HG02840 (cell line): ENCODE measurements around the gene INSIG1.

Source experiments
- ATAC-seq: cut with Tn5 transposase; IDR thresholded peaks from one replicate; pipeline ENCODE4 v1.9.1; 2021; ENCODE audit warnings: mild to moderate bottlenecking, moderate library complexity, moderate number of reproducible peaks; ENCODE audit not compliant: unreplicated experiment, low FRiP score

INSIG1 gene

DNA sequence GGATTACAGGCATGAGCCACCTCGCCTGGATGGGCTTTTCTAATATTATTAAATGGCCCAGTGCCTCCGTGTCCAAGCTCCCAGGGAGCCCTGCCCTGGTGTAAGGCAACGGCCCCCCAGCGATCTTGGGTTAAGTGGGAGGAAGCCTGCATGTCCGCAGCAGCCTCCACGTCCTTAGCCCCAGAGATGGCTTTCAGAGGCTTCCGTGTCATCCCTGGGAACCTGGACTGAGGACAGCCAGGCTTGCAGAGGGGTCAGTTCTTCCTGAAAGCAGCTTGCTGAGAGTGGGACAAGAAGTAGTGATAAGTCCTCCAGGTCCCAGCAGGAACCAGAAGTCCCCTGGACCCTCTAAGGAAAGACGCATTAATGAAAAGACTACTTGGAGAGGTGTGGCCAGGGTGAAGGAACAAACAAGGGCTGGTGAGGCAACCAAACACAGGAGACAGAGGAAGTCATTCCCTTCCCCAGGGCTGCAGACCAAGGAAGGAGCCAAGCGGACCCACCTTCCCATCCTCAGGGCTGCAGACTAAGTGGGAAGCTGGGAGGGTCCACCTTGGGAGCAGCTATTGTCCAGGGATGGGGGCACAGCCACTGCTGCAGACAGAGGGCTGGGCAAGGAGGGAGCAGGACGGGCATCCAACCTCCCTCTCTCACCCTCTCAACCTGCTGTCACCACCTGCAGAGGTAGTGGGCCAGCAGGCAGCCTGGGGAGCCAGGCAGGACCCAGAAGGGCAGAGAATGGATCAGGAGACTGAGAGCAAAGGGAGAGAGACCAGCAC lies 13.0 kb upstream of the INSIG1 start:
- no peak for ATAC-seq

DNA sequence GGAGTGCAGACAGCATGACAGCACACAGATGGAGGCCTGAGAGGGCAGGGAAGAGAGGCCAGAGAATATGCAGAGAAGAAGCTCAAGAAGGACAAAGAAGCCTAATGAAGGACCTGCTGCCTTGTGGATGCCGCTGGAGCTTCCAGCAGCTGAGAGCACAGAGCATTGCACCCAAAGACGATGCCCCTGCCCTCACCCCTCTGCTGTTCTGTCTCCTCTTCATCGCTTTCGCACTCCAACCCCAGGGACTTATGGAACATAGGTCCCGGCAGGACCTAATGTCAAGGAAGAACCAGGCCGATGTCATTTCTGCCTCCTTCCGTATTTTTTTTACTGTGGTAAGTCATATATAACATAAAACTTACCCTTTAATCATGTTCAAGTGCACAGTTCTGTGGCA lies 12.3 kb upstream of the INSIG1 start:
- no peak for ATAC-seq

DNA sequence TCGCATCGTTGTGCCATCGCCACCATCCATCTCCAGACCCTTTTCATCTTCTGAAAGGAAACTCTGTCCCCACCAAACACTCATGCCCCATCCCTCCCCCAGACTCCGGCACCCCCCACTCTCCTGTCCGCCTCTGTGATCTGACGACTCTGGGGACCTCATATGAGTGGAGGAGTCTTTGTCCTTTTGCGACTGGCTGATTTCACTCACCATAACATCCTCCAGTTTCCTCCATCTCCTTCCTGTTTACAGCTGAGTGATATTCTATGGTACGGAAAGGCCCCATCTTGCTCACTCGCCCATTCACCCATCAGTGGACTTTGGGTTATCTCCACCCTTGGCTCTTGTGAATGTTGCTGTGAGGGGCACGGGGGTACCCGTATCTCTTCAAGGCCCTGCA lies 11.8 kb upstream of the INSIG1 start:
- ATAC-seq = no peak

DNA sequence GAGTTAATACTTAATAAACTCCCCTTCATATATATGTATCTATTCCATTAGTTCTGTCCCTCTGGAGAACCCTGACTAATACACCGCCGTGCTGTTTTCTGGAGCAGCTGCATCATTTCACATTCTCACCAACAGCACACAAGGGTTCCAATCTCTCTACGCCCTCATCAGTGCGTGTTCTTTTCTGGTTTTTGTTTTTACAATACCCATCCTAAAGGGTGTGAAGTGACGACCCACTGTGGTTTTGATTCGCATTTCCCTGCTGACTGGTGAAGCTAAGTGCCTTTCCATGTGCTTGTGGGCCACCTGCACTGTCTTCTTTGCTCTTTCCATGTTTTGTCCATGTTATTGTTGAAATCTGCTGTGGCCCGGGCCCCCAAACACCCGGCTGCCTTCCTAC lies 11.0 kb upstream of the INSIG1 start:
- no peak for ATAC-seq

DNA sequence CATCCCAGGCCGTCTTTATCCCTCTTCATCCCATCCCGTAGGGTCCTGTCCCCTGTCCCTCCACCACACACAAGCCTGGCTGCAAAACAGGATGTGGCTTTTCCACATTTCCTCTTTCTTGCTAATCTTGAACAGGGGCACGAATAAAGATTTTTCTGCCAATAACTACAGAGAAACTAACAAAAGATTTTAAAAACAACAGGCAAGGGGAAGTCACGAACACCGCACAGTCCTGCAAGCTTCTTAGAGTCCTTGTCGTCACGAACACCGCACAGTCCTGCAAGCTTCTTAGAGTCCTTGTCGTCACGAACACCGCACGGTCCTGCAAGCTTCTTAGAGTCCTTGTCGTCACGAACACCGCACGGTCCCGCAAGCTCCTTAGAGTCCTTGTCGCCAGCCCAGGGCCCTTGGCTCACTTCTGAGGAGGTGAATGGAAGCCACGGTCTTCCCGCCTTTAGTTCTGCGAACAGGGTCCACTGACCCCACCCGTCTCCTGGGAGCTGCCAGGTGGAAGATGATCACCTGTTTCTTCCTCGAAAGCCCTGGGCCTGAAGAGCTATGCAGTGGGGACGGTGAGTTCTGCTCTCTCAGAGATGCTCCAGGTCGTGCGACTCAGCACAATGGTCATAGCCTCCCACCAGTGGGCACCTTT lies 10.3 kb upstream of the INSIG1 start:
- ATAC-seq = no peak

DNA sequence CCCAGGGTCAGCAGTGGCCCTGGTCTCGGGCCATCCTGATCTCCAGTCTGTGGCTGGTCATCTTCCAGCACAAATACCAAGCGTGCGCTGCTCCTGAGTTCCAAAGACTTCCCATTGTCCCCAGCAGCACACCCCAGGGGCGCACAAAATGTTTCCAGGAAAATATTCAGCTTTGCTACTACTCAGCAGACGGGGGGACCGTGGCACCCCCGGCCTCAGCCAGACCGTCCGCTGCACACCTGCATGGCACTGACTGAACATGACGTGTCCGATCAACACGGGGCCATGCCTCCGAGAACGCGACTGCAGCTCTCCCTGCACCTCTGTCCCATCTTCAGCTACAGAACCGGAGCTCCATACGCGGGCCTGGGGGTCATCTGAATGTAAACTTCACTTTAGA lies 9.6 kb upstream of the INSIG1 start:
- ATAC-seq = no peak

DNA sequence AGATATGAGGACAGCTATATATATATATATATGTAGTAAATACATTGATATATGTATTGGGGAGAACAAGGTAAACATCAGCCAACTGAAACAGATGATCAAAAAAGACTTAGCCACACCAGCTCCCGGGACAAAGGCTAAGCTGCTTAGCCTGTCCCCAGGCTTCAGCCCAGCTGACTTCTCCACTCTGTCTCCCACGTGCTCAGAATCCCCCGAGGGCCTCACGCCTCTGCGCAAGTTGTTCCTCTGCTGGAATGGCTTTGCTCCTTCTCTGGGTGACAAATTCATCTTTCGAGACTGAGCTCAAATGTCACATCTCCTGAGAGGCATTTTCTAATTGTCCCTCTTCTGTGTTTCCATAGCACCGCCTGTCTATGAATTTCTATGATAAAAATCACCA lies 8.6 kb upstream of the INSIG1 start:
- ATAC-seq = no peak

DNA sequence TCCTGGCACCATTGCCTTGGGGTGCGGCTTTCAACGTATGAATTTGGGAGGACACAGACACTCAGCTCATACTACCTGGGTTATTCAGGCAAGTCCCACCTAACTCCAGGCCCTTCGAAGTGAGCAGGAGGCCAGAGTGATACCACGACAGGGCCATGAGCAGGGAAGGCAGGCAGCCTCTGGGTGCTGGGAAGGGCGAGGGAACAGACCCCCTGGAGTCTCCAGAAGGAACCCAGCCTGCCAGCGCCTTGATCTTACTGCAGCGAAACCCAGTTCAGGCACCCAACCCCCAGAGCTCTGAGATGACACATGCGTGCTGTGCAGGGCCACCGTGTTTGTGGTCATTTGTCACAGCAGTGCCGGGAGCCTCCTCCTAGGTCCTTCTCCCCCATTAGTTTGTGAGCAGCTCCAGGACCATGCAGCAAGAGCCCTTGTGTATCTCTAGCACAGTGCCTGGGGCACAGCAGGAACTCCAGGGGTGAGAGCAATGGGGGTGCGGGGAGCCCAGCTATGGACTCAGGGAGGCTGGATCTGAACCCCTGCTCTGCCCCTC lies 7.7 kb upstream of the INSIG1 start:
- no peak for ATAC-seq

DNA sequence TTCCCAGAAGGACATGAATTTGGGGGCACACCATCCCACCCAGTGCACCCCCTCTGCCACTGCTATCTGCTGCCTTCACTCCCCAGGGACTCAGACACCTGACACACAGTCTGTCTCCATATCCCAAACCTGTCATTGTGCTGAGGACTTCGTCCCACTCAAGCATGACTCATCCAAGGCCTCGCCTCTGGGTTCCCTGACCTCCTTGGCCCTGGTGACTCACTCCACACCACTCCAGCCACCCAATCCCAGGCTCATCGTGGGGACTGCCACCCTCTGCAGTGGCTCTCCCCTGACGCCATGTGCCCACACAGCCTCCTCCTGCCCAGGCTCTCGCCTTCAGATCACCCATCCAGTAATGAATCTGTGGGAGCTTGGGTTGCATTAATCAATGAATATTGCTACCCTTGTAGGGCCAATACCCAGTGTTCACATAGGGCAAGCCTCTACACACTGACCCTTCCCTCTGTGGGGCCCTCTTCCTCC lies 6.6 kb upstream of the INSIG1 start:
- ATAC-seq = no peak

DNA sequence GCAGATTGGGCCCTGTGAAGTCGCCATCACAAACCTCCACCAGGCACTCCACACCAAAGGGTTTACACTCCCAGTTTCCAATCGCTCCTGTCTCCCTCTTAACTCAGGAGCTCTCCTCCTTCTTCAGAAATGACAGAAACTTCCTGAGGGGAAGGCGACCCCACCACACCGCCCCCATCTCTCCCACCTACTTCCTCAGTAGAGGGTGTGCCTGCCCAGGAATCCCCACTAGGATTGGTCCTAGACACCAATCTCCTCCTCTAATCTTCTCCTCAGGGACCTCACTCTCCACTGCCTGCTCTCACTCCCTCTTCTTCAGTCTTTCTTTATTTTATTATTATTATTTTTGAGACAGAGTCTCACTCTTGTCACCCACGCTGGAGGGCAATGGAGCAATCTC lies 5.9 kb upstream of the INSIG1 start:
- ATAC-seq = no peak

DNA sequence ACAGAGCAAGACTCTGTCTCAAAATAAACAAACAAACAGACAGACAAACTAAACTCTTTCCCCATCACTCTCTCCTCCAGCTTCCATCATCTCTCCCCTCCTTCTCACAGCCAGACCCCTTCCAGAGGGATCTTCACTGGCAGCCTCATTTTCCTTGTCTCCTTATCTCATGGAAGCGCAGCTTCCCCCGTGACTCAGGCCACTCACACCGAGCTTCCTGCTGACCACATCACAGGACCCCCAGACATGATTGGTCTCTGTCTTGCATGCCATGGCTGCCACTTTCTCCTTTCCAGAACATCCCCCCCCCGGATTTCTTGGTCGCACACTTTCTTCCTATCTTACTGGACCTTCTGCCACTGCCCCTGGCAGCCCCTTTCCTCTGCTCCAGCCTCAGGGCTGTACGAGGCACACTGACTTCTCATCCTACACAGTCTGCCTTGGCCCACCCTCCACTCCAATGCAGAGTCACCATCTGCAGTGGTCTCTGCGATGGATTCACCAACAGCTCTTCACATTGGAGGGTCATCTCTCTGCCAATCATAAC lies 4.9 kb upstream of the INSIG1 start:
- no peak for ATAC-seq

DNA sequence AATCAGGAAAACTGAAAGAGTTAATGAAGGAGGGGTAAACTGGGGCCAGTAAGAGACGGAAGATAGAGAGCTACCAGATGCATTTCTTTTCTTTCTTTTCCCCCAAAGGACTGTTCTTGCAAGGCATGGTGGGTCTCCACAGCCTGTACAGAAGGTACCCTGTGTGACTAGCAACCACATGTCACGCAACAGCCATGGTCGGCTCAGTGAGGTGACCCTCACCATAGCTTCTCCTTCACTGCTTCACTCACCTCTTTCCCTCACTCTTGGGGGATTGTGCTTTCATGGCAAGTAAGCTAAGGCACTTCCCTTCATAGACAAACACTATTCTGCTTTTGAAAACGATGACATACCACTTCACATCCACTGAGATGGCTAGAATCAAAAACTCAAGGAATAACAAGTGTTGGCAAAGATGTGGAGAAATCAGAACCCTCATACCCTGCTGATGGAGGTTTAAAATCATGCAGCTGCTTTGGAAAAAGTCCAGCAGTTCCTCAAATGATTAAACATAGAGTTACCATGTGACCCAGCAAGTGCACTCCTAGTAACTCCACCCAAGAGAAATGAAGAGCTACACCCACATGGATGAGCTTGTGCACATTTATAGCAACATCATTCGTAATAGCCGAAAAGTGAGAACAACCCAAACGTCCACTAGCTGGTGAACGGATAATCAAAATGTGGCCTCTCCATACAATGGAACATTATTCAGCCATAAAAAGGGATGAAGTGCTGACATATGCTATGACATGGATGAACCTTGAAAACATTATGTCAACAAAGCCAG lies 3.8 kb upstream of the INSIG1 start:
- ATAC-seq = no peak

DNA sequence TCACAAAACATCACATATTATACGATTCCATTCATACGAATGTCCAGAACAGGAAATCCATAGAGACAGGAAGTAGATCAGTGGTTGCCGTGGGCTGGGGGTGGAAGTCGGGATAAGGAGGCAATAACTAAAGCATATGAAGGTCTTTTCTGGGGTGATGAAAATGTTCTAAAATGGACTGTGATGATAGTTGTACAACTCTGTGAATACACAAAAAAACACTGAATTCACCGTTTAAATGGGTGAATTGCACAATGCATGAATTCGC lies 3.2 kb upstream of the INSIG1 start:
- no peak for ATAC-seq

DNA sequence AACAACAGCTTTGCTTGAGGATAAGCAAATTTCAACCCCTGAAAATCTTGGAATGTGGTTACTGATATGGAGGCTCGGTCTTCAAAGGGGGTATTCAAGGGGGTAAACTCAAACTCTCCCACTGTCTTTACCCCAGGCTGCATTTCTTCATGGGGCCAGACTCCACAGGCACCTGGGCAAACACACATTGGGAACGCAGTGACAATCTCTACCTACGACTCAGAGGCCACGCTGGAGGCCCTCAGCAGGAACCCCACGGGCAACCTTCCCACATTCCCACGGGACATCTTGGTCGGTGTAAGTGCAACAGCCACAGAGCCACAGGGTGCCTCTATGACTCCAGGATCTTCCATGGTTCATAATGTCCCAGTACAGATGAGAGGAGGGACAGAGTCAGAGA lies 2.2 kb upstream of the INSIG1 start:
- no peak for ATAC-seq

DNA sequence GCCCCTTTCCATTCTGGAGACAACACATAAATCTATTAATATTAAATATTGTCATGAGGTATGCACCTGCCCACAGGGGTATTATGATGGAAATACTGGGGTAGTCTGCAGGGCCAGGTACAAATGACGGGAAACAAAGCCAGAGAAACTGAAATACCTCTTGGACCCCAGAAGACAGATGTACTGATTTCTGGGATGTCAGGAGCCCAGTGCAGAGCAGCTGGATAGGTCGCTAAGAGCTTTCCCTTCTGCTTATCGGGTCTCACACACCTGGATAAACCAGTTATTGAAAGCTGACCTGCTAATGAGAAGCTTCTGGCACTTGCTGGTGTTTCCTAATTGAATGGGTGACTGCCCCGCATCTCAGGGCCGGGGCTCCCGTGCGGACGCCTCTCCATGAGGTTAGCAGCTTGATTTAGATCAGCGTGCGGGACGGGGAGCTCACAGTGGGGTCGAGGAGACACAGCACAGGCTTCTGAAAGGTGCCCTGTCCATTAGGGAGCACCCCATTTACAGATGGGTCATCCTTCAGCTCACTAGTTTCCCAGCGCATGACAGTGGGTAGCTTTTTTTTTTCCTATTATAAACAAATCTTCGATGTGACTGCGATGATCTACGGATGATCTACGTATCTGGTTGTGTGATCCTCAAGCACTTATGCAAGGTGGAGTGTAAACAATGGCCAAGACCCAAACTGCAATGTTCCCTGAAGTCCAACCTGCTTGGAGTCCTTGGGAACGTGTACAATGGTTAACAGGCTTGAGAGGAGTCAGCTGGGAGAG lies 1.5 kb upstream of the INSIG1 start:
- no peak for ATAC-seq

DNA sequence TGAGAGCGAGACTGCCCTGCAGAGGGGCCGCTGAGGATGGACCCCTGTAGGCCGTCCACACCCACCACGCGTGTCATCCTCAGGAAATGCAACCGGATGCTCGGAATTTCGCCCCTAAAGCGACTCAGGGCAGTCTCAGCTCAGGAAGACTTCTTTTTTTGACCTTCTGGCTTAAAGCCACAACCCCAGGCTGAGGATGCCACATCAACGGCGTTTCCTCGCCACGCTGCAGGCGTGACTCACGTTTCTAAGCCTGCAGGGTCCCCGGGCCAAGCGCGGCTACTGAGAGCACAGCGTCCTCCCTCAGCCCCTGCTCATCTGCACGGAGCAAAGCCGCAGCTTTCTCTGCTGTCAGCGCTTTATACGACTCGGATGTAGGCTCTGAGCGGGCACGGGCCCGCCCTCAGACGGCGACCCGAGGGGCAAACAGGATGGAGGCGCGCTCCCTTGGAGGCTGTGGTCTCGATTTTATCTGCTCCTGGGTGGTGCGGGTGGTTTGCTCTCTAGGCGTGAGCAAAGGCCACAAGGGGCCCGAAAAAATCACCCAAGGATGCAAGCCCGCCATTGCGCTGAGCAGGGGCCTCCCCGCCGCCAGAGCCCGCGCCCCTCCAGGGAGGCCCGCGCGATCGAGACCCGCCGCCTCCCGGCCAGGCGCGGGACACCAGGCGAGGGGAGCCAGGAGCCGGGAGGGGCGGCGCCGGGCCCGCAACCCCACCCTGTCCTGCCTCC lies 726 bp upstream of the INSIG1 start:
- ATAC-seq = peak; percentile 8

DNA sequence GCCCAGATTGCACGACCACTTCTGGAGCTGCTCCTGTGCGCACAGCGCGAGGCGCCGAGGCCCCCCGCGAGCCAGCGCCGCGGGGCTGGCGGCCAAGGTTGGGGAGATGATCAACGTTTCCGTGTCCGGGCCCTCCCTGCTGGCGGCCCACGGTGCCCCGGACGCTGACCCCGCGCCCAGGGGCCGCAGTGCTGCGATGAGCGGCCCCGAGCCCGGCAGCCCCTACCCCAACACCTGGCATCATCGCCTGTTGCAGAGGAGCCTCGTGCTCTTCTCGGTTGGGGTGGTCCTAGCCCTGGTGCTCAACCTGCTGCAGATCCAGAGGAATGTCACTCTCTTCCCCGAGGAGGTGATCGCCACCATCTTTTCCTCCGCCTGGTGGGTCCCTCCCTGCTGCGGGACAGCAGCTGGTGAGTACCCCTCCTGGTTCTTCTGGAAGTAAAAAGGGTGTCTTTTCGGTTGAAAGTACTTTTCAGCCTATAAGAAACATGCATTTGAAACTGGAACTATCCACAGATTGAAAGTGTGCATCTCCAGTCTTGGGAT lies 683 bp downstream of the INSIG1 start:
- ATAC-seq = peak; percentile 4

DNA sequence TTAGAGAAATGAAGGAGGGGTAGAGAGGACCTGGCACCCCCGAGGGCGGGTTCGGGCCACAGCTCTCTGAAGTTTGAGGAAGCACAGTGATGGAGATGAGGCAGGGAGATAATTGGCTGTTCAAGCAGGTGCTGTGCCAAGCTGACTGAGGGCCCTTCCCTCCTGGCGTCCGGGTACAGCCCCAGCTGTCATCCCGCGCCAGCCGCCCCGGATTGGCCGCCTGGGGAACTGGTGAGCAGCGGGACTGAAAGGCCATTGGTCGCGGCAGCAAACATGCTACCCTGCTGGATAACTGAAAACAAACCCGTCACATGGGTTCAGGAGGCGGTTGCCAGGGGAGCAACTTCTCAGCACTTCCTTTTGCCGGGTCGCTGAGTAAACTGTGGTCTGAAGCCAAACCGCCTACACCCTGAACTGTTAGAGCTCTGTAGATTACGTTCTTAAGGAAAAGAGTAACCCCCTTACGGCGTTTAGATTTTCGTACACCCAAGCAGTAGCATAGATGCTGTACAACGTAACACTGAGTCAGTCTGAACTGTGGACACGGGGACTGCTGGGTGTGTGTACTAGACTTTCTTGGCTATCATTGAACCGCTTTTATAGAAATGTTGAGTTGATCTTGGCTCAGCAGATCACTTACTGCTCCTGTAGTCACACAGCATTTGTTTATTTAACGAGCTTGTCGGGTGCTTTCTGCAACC lies 1.3 kb downstream of the INSIG1 start:
- peak; percentile 67 for ATAC-seq
